Sigmoid colon (tissue), 7 donors: Measurements from ENCODE around the gene DCANP1. TPM values are rescaled to one million over a fixed set of nuclear protein-coding genes. Genes with fewer than 3 reads are reported as not detected.
A peak's percentile ranks its signal among the peaks of the same experiment; 100 is the strongest.

Experiments
- DNase-seq: peaks from one replicate; pipeline ENCODE4 v3.0.0-alpha.2; 2019
- H3K27ac ChIP-seq, 4 donors: fragments of 200-600 bp; sonication (generic); one replicate each; pipeline ENCODE4 v1.5.1; 2016 to 2019; ENCODE audit warnings: mild to moderate bottlenecking in 1 of 4
- H3K27me3 ChIP-seq, 3 donors: fragments of 200-600 bp; sonication (generic); one replicate each; pipeline ENCODE4 v1.5.1; 2019; ENCODE audit warnings: mild to moderate bottlenecking in 1 of 3
- H3K36me3 ChIP-seq, 4 donors: fragments of 200-600 bp; sonication (generic); one replicate each; pipeline ENCODE4 v1.5.1; 2016 to 2019
- H3K4me1 ChIP-seq, 4 donors: fragments of 200-600 bp; sonication (generic); one replicate each; pipeline ENCODE4 v1.5.1; 2017 to 2019
- H3K4me3 ChIP-seq, 4 donors: fragments of 200-600 bp; sonication (generic); one replicate each; pipeline ENCODE4 v1.5.1; 2017 to 2019; ENCODE audit warnings: mild to moderate bottlenecking in 2 of 4, moderate library complexity in 1 of 4
- H3K9me3 ChIP-seq, 4 donors: fragments of 200-600 bp in 3 of 4; sonication (generic) in 3 of 4; one replicate each; pipeline versions ENCODE4 v1.5.1 to v1.6.1; 2013 to 2019
- EP300 ChIP-seq, 4 donors: sonication (generic); formaldehyde crosslinking; IDR thresholded peaks; one replicate each; pipeline ENCODE4 v1.6.1; 2017; ENCODE audit warnings: antibody characterized with exemption in 4 of 4
- POLR2A ChIP-seq, 2 donors: fragments of 450-650 bp; IDR thresholded peaks; one replicate each; pipeline ENCODE4 v1.6.1; 2016; ENCODE audit warnings: antibody characterized with exemption in 2 of 2, mild to moderate bottlenecking in 2 of 2, moderate library complexity in 2 of 2
- POLR2AphosphoS5 ChIP-seq, 4 donors: sonication (generic); formaldehyde crosslinking; IDR thresholded peaks; one replicate each; pipeline ENCODE4 v1.6.1; 2017; ENCODE audit warnings: antibody characterized with exemption in 4 of 4
- WGBS, 2 donors: extraction: QIAGEN DNeasy Blood & Tissue Kit; methylation state at CpG; one replicate each; pipeline ENCODE4 v1.1.7; 2013; 5-methylcytosine and 5-hydroxymethylcytosine counted together
- intact Hi-C: fragments of 100-400 bp; cut with DNase I; formaldehyde crosslinking; loops from one replicate; pipeline ENCODE4 v1.15.1; 2023
- polyA plus RNA-seq, 3 donors: library from polyadenylated mRNA; stranded (reverse); fragments of 200-250 nt; gene quantifications; one replicate each; pipeline ENCODE4 v1.2.3, GENCODE V29; 2013
- total RNA-seq, 4 donors: library from RNA; depleted of rRNA; stranded (reverse); fragments of >200 nt; gene quantifications; one replicate each; pipeline ENCODE4 v1.1.0, GENCODE V29; 2016
- TF ChIP-seq, protein P1 (sequence below), 4 experiments: fragments of 450-650 bp in 3 of 4; fragments of 200-600 bp in 1 of 4; IDR thresholded peaks; one replicate each; pipeline ENCODE4 v1.5.1; 2016 to 2019; ENCODE audit warnings: antibody characterized with exemption in 4 of 4, mild to moderate bottlenecking in 3 of 4, moderate library complexity in 2 of 4
- donor health status: healthy with polysubstance abuse.
- donor health status: Bipolar disorder and iron deficiency.
- donor health status: healthy.

The DCANP1 gene
- total and polyA plus RNA-seq, 7 donors = 0.13 to 0.46 TPM; not detected in 5

- Histone ChIP-seq H3K27ac (no peak overlapping the region), H3K4me3 (no peak overlapping the region), H3K27me3 (no peaks in the 10 kb centered on the region), H3K36me3 (no peaks in the 10 kb centered on the region), H3K4me1 (no peaks in the 10 kb centered on the region), H3K9me3 (no peaks in the 10 kb centered on the region)
- TF ChIP-seq, protein P1, sequence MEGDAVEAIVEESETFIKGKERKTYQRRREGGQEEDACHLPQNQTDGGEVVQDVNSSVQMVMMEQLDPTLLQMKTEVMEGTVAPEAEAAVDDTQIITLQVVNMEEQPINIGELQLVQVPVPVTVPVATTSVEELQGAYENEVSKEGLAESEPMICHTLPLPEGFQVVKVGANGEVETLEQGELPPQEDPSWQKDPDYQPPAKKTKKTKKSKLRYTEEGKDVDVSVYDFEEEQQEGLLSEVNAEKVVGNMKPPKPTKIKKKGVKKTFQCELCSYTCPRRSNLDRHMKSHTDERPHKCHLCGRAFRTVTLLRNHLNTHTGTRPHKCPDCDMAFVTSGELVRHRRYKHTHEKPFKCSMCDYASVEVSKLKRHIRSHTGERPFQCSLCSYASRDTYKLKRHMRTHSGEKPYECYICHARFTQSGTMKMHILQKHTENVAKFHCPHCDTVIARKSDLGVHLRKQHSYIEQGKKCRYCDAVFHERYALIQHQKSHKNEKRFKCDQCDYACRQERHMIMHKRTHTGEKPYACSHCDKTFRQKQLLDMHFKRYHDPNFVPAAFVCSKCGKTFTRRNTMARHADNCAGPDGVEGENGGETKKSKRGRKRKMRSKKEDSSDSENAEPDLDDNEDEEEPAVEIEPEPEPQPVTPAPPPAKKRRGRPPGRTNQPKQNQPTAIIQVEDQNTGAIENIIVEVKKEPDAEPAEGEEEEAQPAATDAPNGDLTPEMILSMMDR (IDR thresholded peaks at IDR 0.05) = no peak
- no peak for TF ChIP-seq POLR2AphosphoS5 (IDR thresholded peaks at IDR 0.05)
- no peak for TF ChIP-seq POLR2A (IDR thresholded peaks at IDR 0.05)
- TF ChIP-seq EP300 (IDR thresholded peaks at IDR 0.05) = no peak
- 85 to 87% methylated on average over 2 of the region's 2 CpGs for WGBS, 2 donors
- intact Hi-C loops = no loop called here
- peak; percentile 39 for DNase-seq
Measured at GRCh38 chr5:135450952-135451351, 3.8 kb upstream of the DCANP1 start.

DNA sequence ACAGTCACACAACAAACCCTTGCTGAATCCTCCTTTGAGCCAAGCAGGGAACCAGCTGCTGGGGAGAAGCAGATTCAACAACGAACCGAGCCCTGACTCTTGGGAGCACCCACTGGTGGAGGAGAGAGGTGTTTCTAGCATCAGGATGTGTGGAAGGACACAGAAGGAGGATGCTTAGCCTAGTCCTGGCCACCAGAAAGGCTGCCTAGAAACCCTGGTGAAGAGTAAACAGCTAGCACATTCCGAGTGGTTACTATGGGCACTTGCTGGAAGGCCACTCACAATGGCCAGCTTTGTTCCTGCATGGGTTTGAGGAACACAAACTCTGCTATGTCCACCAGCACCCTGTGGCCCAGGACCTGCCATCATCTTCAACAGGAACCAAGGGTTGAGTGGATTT, 3.2 kb upstream of the DCANP1 start:
- Histone ChIP-seq H3K9me3 (no peaks in the 10 kb centered on the region), H3K27me3 (no peaks in the 10 kb centered on the region), H3K4me3 (no peak overlapping the region), H3K36me3 (no peaks in the 10 kb centered on the region), H3K4me1 (no peaks in the 10 kb centered on the region), H3K27ac (no peak overlapping the region)
- DNase-seq = peak; percentile 19
- WGBS, 2 donors = 73 to 80% methylated on average over 3 of the region's 3 CpGs
- no peak for TF ChIP-seq EP300 (IDR thresholded peaks at IDR 0.05)
- TF ChIP-seq, protein P1 (IDR thresholded peaks at IDR 0.05) = no peak
- no peak for TF ChIP-seq POLR2AphosphoS5 (IDR thresholded peaks at IDR 0.05)
- no peak for TF ChIP-seq POLR2A (IDR thresholded peaks at IDR 0.05)
- intact Hi-C loops = no loop called here

GRCh38 chr5:135449644-135450043, 2.5 kb upstream of the DCANP1 start:
- TF ChIP-seq, protein P1 (IDR thresholded peaks at IDR 0.05) = no peak
- no peak for TF ChIP-seq POLR2AphosphoS5 (IDR thresholded peaks at IDR 0.05)
- no peak for TF ChIP-seq POLR2A (IDR thresholded peaks at IDR 0.05)
- no peak for TF ChIP-seq EP300 (IDR thresholded peaks at IDR 0.05)
- WGBS, 2 donors = 93 to 94% methylated on average over 12 of the region's 12 CpGs
- peak; percentile 50 for DNase-seq
- intact Hi-C loops = no loop called here
- Histone ChIP-seq H3K4me3 (no peak overlapping the region), H3K9me3 (no peaks in the 10 kb centered on the region), H3K27ac (no peak overlapping the region), H3K27me3 (no peaks in the 10 kb centered on the region), H3K36me3 (no peaks in the 10 kb centered on the region), H3K4me1 (no peaks in the 10 kb centered on the region)

DNA sequence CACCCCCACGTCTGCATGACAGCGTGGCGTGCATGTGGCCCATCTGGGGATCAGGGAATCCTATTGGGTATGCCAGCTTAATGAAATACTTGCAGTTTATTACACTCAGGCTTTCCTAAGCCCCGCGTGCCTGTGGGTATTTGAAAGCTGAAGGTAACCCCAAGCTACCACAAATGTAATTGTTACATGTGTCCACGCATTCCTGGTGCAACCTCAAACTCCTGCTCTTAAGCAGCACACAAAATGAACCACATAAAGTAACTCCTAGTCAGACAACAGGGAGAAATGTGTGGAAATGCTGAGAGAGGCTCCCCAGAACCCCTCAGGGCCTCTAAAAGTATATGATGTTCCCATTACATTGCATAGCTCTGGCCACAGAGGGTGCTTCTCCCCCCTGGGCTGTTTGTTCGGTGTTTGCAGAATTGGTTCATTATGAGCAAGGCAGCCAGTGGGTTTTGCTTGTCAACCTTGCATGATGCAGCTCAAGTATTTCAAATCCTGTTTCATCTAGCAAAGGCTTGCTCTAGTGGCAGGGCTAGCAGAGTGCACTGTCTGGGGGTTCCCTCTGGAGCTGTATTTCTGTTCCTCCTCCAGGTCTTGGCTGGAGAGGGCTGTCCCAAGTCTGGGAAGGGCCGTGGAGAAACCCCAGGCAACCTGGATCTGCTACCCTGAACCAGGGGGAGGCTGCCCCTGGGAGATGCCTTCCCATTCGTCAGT, 1.8 kb upstream of the DCANP1 start:
- intact Hi-C loops = no loop called here

More for the DNA sequence above, 1.8 kb upstream of the DCANP1 start:
- Histone ChIP-seq H3K27me3 (no peaks in the 10 kb centered on the region), H3K9me3 (no peaks in the 10 kb centered on the region), H3K4me3 (no peak overlapping the region), H3K27ac (no peak overlapping the region), H3K36me3 (no peaks in the 10 kb centered on the region), H3K4me1 (no peaks in the 10 kb centered on the region)
- DNase-seq = no peak
- no peak for TF ChIP-seq POLR2A (IDR thresholded peaks at IDR 0.05)
- no peak for TF ChIP-seq POLR2AphosphoS5 (IDR thresholded peaks at IDR 0.05)
- TF ChIP-seq, protein P1 (IDR thresholded peaks at IDR 0.05) = no peak
- TF ChIP-seq EP300 (IDR thresholded peaks at IDR 0.05) = no peak
- WGBS, 2 donors = 81 to 86% methylated on average over 9 of the region's 9 CpGs
